PC-9 (cell line): Measurements from ENCODE around the gene SRGAP3.
A peak's percentile ranks its signal among the peaks of the same experiment; 100 is the strongest.

Source experiments
- EZH2 ChIP-seq: fragments of 200-600 bp; sonication (generic); IDR thresholded peaks from 2 replicates; pipeline ENCODE4 v1.8.0; 2017; ENCODE audit warnings: antibody characterized with exemption, low read depth
- TF ChIP-seq, protein P1 (sequence below): fragments of 200-600 bp; sonication (generic); conservative IDR thresholded peaks from 2 replicates; pipeline ENCODE4 v1.6.1; 2017; ENCODE audit warnings: mixed run types, antibody characterized with exemption, mild to moderate bottlenecking, moderate library complexity

DNA sequence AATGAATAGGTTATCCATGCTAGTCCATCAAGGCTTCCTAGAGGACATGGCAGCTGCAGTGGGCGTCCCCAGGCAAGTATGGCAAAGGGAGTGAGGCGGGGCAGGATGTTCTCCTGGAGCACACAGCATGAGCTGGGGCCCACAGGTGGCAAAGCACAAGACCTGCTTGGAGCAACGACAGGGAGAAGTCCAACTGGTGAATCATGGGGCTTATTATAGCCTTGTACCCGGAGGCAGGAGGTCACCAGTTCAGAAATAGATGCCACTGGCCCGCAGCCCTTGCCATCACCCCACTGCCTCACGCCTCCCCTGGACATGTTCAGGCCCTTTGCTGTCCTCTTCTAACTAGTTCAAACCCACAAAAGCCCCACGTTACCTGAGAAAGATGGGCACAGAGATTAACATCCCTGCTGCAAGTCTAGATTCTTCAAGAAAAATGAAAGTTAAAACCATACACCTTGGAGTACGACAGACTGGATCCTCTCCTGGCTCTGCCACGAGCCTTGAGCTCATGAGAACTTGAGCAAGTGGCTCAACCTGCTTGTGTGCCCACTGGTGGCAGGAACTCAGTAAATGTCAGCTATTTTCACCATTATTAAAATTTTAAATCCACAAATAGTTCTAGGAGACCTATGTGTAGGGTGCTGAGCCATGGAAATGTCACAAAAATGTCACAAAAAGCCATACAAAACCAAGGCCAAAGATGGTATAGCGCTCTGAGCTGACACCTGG, 1.8 kb upstream of the SRGAP3 start:
- TF ChIP-seq, protein P1, sequence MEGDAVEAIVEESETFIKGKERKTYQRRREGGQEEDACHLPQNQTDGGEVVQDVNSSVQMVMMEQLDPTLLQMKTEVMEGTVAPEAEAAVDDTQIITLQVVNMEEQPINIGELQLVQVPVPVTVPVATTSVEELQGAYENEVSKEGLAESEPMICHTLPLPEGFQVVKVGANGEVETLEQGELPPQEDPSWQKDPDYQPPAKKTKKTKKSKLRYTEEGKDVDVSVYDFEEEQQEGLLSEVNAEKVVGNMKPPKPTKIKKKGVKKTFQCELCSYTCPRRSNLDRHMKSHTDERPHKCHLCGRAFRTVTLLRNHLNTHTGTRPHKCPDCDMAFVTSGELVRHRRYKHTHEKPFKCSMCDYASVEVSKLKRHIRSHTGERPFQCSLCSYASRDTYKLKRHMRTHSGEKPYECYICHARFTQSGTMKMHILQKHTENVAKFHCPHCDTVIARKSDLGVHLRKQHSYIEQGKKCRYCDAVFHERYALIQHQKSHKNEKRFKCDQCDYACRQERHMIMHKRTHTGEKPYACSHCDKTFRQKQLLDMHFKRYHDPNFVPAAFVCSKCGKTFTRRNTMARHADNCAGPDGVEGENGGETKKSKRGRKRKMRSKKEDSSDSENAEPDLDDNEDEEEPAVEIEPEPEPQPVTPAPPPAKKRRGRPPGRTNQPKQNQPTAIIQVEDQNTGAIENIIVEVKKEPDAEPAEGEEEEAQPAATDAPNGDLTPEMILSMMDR = 0 out of 2 replicates have a peak, but pooled peaks have one; percentile 19
- TF ChIP-seq EZH2 = no peak
